BLaER1 treated with 17β-estradiol and CSF1 and Interleukin-3, amounts not matched to agents 10 nM and 100 nM (cell line): ENCODE results near the gene MYO1B.

Experiments
- H3K27ac ChIP-seq, 11 experiments: shearing (Covaris generic); formaldehyde crosslinking; 2 replicates each; pipeline ENCODE4 v1.8.1; 2022
- H3K27me3 ChIP-seq, 11 experiments: shearing (Covaris generic); formaldehyde crosslinking; 2 replicates each; pipeline ENCODE4 v1.8.1; 2022
- H3K36me3 ChIP-seq, 11 experiments: shearing (Covaris generic); formaldehyde crosslinking; 2 replicates each; pipeline ENCODE4 v1.8.1; 2022
- H3K4me1 ChIP-seq, 10 experiments: shearing (Covaris generic); formaldehyde crosslinking; 2 replicates each; pipeline ENCODE4 v1.8.1; 2022
- H3K4me2 ChIP-seq, 11 experiments: shearing (Covaris generic); formaldehyde crosslinking; 2 replicates each; pipeline ENCODE4 v1.8.1; 2022
- H3K4me3 ChIP-seq, 10 experiments: shearing (Covaris generic); formaldehyde crosslinking; 2 replicates each; pipeline ENCODE4 v1.8.1; 2022
- H3K9ac ChIP-seq, 11 experiments: shearing (Covaris generic); formaldehyde crosslinking; 2 replicates each; pipeline ENCODE4 v1.8.1; 2022
- H3K9me3 ChIP-seq, 11 experiments: shearing (Covaris generic); formaldehyde crosslinking; replicated peaks in 1 of 11; 2 replicates each; pipeline ENCODE4 v1.8.1; 2022
- H4K20me1 ChIP-seq, 11 experiments: shearing (Covaris generic); formaldehyde crosslinking; 2 replicates each; pipeline ENCODE4 v1.8.1; 2022
- Cebpa-rat ChIP-seq, 11 experiments: shearing (Covaris generic); IDR thresholded peaks; 2 replicates each; pipeline ENCODE4 v1.8.1; 2022

MYO1B gene

GRCh38 chr2:191333911-191334357 is 88.7 kb downstream of the MYO1B start:
- Histone ChIP-seq H3K4me2 (no peak overlapping the region), H3K4me3 (no peak overlapping the region), H3K9ac (no peak overlapping the region), H3K27me3 (no peaks in the 10 kb centered on the region), H3K9me3 (peaks cover 0 to 3% (median 0%) of the 10 kb centered on the region in 11 experiments; a peak in 3 of 22 replicates), H3K36me3 (peaks cover 0 to 73% (median 62%) of the 10 kb centered on the region in 11 experiments; a peak in 18 of 22 replicates), H4K20me1 (0 out of 22 replicates have a peak, but pooled peaks cover 0 to under 1% (median 0%) of the 10 kb centered on the region in 11 experiments), H3K27ac (no peak overlapping the region), H3K4me1 (no peaks in the 10 kb centered on the region)
- TF ChIP-seq Cebpa-rat (IDR thresholded peaks at IDR 0.05) = no peak

DNA sequence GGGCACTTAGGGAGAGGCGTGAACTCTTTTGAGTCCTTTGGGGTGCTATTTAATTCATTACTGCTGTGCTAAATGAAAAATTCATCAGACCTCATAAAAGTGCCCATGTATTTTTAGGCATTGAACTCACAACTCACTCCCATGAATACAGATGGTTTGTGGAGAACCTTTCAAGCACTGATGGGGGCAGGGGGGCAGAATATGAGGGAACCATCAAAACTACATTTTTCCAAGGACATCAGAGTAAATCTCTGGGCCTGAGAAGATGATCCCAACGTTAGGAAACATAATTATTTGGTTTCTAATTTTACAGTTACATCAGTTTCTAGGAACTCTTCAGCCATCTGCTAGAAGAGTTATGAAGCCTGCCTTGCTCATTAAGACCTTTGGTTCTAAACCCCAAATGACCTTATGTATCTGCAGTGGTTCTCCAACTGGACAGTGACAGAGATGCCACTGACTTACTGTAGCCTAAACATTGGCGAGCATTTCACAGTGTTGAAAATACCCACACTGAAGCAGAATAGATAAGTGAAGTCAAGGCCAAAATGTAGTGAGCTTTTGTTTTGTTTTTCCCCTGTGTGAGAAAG is 90.8 kb downstream of the MYO1B start:
- H3K4me2 ChIP-seq = no peak overlapping the region
- no peaks in the 10 kb centered on the region for H3K27me3 ChIP-seq
- no peaks in the 10 kb centered on the region for H4K20me1 ChIP-seq
- peaks cover 0 to 61% (median 48%) of the 10 kb centered on the region in 11 experiments; a peak in 16 of 22 replicates for H3K36me3 ChIP-seq
- H3K4me3 ChIP-seq = no peak overlapping the region
- H3K9me3 ChIP-seq = no peaks in the 10 kb centered on the region; a peak in 2 of 22 replicates
- no peak overlapping the region for H3K27ac ChIP-seq
- no peaks in the 10 kb centered on the region for H3K4me1 ChIP-seq
- no peak for TF ChIP-seq Cebpa-rat (IDR thresholded peaks at IDR 0.05)
- no peak overlapping the region for H3K9ac ChIP-seq

GRCh38 chr2:191341436-191341835 is 96.2 kb downstream of the MYO1B start:
- H3K9ac ChIP-seq = no peak overlapping the region
- TF ChIP-seq Cebpa-rat (IDR thresholded peaks at IDR 0.05) = no peak
- no peak overlapping the region for H3K4me3 ChIP-seq

DNA sequence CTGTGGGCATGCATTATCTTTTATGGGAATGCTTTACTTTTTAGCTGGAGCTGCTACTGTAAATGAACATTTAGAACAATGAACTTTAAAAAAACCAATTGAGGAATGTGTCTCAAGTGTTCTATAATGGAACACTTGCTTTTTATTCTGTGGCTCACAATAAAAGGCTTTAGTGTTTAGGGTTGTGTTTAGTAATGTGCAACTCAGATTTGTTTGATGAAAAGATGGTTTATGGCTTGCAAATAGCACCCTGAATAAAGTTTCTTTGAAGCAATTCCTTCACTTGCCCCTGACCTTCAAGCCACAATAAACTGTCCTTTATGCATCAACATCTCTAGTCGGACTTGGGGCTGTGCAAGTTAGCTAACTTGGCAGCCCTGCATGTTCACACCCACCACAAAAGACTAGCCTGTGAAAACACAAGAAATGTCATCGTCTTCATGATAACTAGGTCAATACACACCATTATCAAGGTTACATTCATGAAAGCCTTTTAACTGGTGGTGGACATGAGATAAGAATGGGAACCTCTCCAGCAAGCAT is 98.7 kb downstream of the MYO1B start:
- no peak overlapping the region for H3K9ac ChIP-seq
- H3K9me3 ChIP-seq = no peaks in the 10 kb centered on the region
- peaks cover 0 to 9% (median 4%) of the 10 kb centered on the region in 10 experiments; a peak in 7 of 20 replicates for H3K4me1 ChIP-seq
- no peaks in the 10 kb centered on the region; a peak in 1 of 22 replicates for H4K20me1 ChIP-seq
- H3K27ac ChIP-seq = no peak overlapping the region
- H3K4me2 ChIP-seq = no peak overlapping the region
- H3K27me3 ChIP-seq = no peaks in the 10 kb centered on the region
- H3K36me3 ChIP-seq = peaks cover 0 to 77% (median 54%) of the 10 kb centered on the region in 11 experiments; a peak in 16 of 22 replicates
- TF ChIP-seq Cebpa-rat (IDR thresholded peaks at IDR 0.05) = no peak
- no peak overlapping the region for H3K4me3 ChIP-seq

More at GRCh38 chr2:191341436-191341835, 96.2 kb downstream of the MYO1B start:
- no peaks in the 10 kb centered on the region for H3K9me3 ChIP-seq
- peaks cover 0 to 54% (median 39%) of the 10 kb centered on the region in 11 experiments; a peak in 15 of 22 replicates for H3K36me3 ChIP-seq
- no peaks in the 10 kb centered on the region for H3K27me3 ChIP-seq
- peaks cover 0 to 1% (median 0%) of the 10 kb centered on the region in 10 experiments; a peak in 3 of 20 replicates for H3K4me1 ChIP-seq
- H3K4me2 ChIP-seq = no peak overlapping the region
- no peak overlapping the region for H3K27ac ChIP-seq
- H4K20me1 ChIP-seq = no peaks in the 10 kb centered on the region; a peak in 1 of 22 replicates

- no peak overlapping the region for H3K9ac ChIP-seq
- H3K9me3 ChIP-seq = no peaks in the 10 kb centered on the region
- peaks cover 0 to 9% (median 4%) of the 10 kb centered on the region in 10 experiments; a peak in 7 of 20 replicates for H3K4me1 ChIP-seq
- H3K4me2 ChIP-seq = no peak overlapping the region
- peaks cover 0 to 81% (median 56%) of the 10 kb centered on the region in 11 experiments; a peak in 16 of 22 replicates for H3K36me3 ChIP-seq
- no peaks in the 10 kb centered on the region for H3K27me3 ChIP-seq
- no peak overlapping the region for H3K4me3 ChIP-seq
- no peak for TF ChIP-seq Cebpa-rat (IDR thresholded peaks at IDR 0.05)
- no peaks in the 10 kb centered on the region; a peak in 1 of 22 replicates for H4K20me1 ChIP-seq
- no peak overlapping the region for H3K27ac ChIP-seq
Measured at GRCh38 chr2:191345788-191346187, 100.6 kb downstream of the MYO1B start.

- TF ChIP-seq Cebpa-rat (IDR thresholded peaks at IDR 0.05) = no peak
- Histone ChIP-seq H3K36me3 (peaks cover 0 to 84% (median 56%) of the 10 kb centered on the region in 11 experiments; a peak in 16 of 22 replicates), H3K4me2 (peak overlapping the region in 6 of 11 experiments; percentile 2 to 33 (median 26); a peak in 8 of 22 replicates), H3K4me3 (no peak overlapping the region), H3K27me3 (no peaks in the 10 kb centered on the region), H3K27ac (no peak overlapping the region), H3K4me1 (peaks cover 0 to 9% (median 4%) of the 10 kb centered on the region in 10 experiments; a peak in 7 of 20 replicates), H3K9ac (no peak overlapping the region), H4K20me1 (no peaks in the 10 kb centered on the region; a peak in 1 of 22 replicates), H3K9me3 (no peaks in the 10 kb centered on the region)
Measured at GRCh38 chr2:191347154-191347553, 102.0 kb downstream of the MYO1B start.

DNA sequence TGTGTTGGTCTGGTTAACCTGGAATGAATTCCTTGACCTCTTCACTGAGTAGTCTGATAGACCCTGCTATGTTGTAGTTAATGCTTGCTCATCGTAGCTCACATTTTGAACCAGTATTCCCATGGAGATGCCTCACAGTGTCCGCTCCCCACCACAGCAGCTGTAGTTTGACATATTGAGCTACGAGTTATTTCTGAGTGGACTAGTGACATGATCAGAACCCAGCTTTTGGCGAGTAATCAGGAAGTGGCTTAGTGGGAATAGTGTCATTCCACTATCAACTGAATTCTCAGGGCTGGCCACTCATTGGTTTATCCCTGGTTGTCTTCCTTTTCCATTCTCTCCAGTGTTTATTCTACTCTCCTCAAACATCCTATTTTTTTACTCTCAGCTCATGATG is 102.7 kb downstream of the MYO1B start:
- Histone ChIP-seq H4K20me1 (no peaks in the 10 kb centered on the region), H3K4me3 (no peak overlapping the region), H3K4me1 (peaks cover 0 to 9% (median 4%) of the 10 kb centered on the region in 10 experiments; a peak in 7 of 20 replicates), H3K9me3 (no peaks in the 10 kb centered on the region), H3K27ac (no peak overlapping the region), H3K9ac (no peak overlapping the region), H3K36me3 (peaks cover 0 to 84% (median 49%) of the 10 kb centered on the region in 11 experiments; a peak in 16 of 22 replicates), H3K27me3 (no peaks in the 10 kb centered on the region), H3K4me2 (no peak overlapping the region)
- no peak for TF ChIP-seq Cebpa-rat (IDR thresholded peaks at IDR 0.05)

DNA sequence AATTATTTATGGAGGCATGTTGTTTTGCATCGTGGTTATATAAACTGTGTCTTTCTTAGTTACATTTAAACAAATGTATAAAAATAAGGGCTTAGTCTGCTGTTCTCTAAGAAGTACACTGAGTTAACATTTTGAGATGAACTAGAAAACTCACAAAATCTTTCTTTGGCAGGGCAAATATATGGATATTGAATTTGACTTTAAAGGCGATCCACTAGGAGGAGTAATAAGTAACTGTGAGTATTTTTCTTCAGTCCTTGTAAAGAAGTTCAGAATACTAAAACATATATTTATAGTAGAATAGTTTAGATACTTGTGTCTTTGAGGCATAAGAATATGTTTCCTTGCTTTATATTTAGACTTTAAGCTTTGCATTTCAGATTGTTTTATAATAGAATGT is 104.8 kb downstream of the MYO1B start:
- Histone ChIP-seq H3K27me3 (no peaks in the 10 kb centered on the region), H3K36me3 (peaks cover 0 to 85% (median 51%) of the 10 kb centered on the region in 11 experiments; a peak in 15 of 22 replicates)

DNA sequence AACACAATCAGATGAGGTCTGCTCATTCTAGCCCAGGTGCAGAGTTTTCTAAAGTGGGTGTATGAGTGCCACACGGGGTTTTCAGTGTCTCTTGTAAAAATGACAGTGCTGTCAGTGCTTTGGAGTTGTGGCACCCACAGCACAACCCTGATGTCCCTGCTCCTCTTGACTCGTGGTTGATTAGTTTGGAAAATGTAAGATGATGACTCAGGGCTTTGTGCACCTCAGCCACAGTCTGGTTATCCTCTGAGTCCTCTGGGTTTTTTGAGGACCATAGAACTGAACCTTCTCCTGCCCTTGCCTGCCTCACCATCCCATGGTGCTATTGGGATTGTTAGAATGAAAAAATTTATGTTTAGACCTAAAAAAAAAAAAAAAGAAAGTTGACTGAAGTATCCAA is 105.6 kb downstream of the MYO1B start:
- H3K4me1 ChIP-seq = peaks cover 0 to 9% (median 4%) of the 10 kb centered on the region in 10 experiments; a peak in 7 of 20 replicates
- TF ChIP-seq Cebpa-rat (IDR thresholded peaks at IDR 0.05) = no peak
- H4K20me1 ChIP-seq = no peaks in the 10 kb centered on the region
- H3K27me3 ChIP-seq = no peaks in the 10 kb centered on the region
- H3K4me2 ChIP-seq = no peak overlapping the region
- no peak overlapping the region for H3K27ac ChIP-seq
- H3K9ac ChIP-seq = no peak overlapping the region
- no peak overlapping the region for H3K4me3 ChIP-seq
- H3K9me3 ChIP-seq = peaks cover 0 to 7% (median 0%) of the 10 kb centered on the region in 11 experiments; a peak in 2 of 22 replicates
- H3K36me3 ChIP-seq = peaks cover 0 to 87% (median 55%) of the 10 kb centered on the region in 11 experiments; a peak in 15 of 22 replicates

More for the DNA sequence above, 104.8 kb downstream of the MYO1B start:
- Histone ChIP-seq H4K20me1 (no peaks in the 10 kb centered on the region), H3K4me3 (no peak overlapping the region), H3K4me1 (peaks cover 0 to 9% (median 4%) of the 10 kb centered on the region in 10 experiments; a peak in 7 of 20 replicates), H3K9ac (no peak overlapping the region), H3K9me3 (peaks cover 0 to 3% (median 0%) of the 10 kb centered on the region in 11 experiments; a peak in 2 of 22 replicates), H3K27ac (no peak overlapping the region), H3K4me2 (no peak overlapping the region)
- TF ChIP-seq Cebpa-rat (IDR thresholded peaks at IDR 0.05) = no peak
